SW 1271 (cell line): ENCODE data around the gene KCTD10.
"Not testable (repeated sequence)": the region's sequence is repeated elsewhere in the genome, so short reads cannot be mapped to it uniquely, and the experiment has no call there.

Experiments used
- DNase-seq, 2 experiments: peaks; one replicate each; lab custom pipeline; 2025; lab: John Stamatoyannopoulos, UW

KCTD10 gene

DNA sequence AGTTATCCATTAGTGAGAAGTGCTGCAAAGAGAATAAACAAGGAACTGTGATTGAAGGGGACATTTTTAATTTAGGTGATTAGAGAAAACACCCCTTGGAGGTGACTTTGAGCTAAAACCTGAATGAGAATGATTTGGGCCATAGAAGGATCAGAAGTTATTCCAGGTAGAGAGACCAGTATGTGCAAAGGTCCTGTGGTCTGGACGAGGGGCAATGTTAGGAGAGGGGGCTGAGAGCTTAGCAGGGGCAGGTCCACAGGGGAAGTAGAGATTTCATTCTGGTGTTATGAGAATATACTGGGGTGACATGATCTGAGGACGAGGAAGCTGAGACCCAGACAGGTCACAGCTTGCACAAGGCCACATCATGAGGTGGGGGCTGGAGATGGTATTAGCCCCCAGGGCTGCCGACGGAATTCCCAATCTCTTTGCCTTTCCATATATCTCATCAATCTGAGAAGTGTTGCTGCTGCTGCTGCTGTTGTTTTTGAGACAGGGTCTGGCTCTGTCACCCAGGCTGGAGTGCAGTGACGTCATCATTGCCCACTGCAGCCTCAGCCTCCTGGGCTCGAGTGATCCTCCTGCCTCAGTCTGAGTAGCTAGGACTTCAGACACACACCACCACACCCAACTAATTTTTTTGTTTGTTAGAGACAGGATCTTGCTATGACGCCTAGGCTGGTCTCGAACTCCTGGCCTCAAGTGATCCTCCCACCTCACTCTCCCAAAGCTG lies 55.6 kb downstream of the KCTD10 start:
- no peak for DNase-seq

DNA sequence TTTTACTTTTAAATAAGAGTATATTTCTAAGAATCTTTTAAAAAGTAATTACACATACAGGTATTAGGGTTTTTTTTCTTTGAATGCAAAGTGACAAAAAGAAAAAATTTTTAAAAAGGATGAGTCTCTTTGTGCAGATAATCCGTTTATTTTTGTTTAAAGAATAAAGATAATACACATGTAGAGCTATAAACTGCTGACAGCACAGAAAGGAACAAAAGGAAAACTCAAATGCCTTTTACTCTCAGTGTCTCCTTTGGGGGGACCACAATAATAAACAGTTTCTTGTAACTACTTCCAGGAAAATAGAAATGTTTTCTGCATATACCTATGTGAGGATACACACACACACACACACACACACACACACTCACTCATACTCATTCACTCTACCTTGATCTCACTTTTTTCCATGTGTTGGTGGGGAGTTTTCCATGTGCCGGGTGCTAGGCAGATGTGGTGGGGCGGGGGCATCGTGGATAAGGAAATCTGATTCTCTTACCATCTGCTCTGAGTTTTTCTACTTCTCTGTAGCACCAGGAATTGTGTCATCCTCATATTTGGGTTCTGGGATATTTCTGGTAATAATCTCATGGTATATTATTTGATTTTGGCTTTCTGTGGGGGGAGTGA lies 58.1 kb downstream of the KCTD10 start:
- DNase-seq = no peak

DNA sequence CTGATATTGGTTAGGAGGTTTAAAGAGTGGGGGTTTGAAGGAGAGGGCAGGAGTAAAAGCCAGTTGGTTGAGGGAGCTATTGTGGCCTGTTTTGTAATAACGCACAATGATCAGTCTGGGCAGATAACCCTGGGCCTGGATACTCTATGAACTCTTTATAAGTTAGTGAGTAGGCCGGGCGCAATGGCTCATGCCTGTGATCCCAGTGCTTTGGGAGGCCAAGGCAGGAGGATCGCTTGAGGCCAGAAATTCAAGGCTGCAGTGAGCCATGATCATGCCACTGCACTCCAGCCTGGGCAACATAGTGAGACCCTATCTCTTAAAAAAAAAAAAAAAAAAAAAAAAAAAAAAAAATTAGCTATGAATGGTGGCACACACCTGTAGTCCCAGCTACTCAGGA lies 71.0 kb downstream of the KCTD10 start:
- DNase-seq = not testable (repeated sequence)

DNA sequence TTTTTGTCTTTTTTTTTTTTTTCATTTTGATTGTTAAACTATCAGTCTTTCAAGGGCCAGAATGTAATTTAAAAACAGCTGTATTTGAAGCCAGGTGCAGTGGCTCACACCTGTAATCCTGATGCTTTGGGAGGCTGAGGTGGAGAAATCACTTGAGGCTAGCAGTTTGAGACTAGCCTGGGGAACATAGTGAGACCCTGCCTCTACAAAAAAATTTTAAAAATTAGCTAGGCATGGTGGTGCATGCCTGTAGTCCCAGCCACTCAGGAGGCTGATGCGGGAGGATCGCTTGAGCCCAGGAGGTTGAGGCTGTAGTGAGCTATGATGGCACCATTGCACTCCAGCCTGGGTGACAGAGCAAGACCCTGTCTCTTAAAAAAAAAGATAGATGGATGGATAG lies 72.3 kb downstream of the KCTD10 start:
- not testable (repeated sequence) for DNase-seq
